Central memory CD4-positive, alpha-beta T cell (primary cell): Measurements from ENCODE around the gene CT47B1.
"Not testable (repeated sequence)": the region's sequence is repeated elsewhere in the genome, so short reads cannot be mapped to it uniquely, and the experiment has no call there.

Source experiments
- DNase-seq: peaks from one replicate; pipeline ENCODE4 v3.0.0; 2022
- total RNA-seq, 3 experiments: gene quantifications; one replicate each; lab custom pipeline; 2026; lab: John Stamatoyannopoulos, UW

Gene CT47B1
- total RNA-seq, result 0 reads per million in 3 experiments

- DNase-seq, result not testable (repeated sequence)
Observed at GRCh38 chrX:120875766-120876165, at the start of gene CT47B1. CT47B1 (minus strand) TSS chrX:120875866; CDS start chrX:120875670, 196 bp downstream.

GRCh38 chrX:120874678-120875557 lies 748 bp downstream of the CT47B1 start:
- DNase-seq, result no peak

- DNase-seq, result no peak
Observed at GRCh38 chrX:120857240-120857639, 18.4 kb downstream of the CT47B1 start.

- no peak for DNase-seq
Observed at GRCh38 chrX:120840827-120841226, 34.8 kb downstream of the CT47B1 start.

GRCh38 chrX:120839491-120839890 lies 36.2 kb downstream of the CT47B1 start:
- DNase-seq, result no peak

- DNase-seq, result not testable (repeated sequence)
Observed at GRCh38 chrX:120827213-120827612, 48.5 kb downstream of the CT47B1 start.

- DNase-seq, result no peak
Observed at GRCh38 chrX:120825146-120825545, 50.5 kb downstream of the CT47B1 start.

- DNase-seq, result no peak
Observed at GRCh38 chrX:120824021-120824420, 51.6 kb downstream of the CT47B1 start.

GRCh38 chrX:120823556-120823955 lies 52.1 kb downstream of the CT47B1 start:
- no peak for DNase-seq
